GM23248 (cell line): ENCODE measurements around the gene SMARCA4.

Source experiments
- EZH2 ChIP-seq: fragments of 200-600 bp; sonication (generic); IDR thresholded peaks from 2 replicates; pipeline ENCODE4 v1.6.1; 2018; ENCODE audit warnings: antibody characterized with exemption, mild to moderate bottlenecking; ENCODE audit not compliant: insufficient read depth, poor library complexity, severe bottlenecking
- EZH2phosphoT487 ChIP-seq: fragments of 200-600 bp; sonication (generic); IDR thresholded peaks from 2 replicates; pipeline ENCODE4 v1.6.1; 2018; ENCODE audit warnings: antibody characterized with exemption, moderate library complexity, mild to moderate bottlenecking, low read depth; ENCODE audit not compliant: insufficient read depth

DNA sequence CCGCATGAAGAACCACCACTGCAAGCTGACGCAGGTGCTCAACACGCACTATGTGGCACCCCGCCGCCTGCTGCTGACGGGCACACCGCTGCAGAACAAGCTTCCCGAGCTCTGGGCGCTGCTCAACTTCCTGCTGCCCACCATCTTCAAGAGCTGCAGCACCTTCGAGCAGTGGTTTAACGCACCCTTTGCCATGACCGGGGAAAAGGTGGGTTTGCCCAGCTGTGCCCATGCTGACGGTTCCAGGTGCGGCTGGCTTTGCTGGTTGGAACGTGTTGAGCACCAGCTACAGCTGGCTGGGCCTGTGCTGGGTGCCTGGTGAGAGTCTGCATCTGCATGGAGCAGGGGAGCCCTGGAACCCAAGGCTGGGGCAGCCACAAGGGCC, 60.9 kb downstream of the SMARCA4 start:
- TF ChIP-seq EZH2 (no peak), EZH2phosphoT487 (no peak)
